ENCODE results near the gene ACAT1.
A peak's percentile ranks its signal among the peaks of the same experiment; 100 is the strongest.
"Not testable (repeated sequence)": the region's sequence is repeated elsewhere in the genome, so short reads cannot be mapped to it uniquely, and the experiment has no call there.

The ACAT1 gene

GRCh38 chr11:108122166-108122628, 830 bp downstream of the ACAT1 start:
- peak overlapping the region; percentile 88 for H3K27ac Mint-ChIP-seq (ENCODE audit: low read depth)
- ATAC-seq (replicated peaks; ENCODE audit: extremely low read depth, poor library complexity, severe bottlenecking) (no peak), DNase-seq (ENCODE audit: low spot score in 2 of 2) (no peak)
- peak overlapping the region; percentile 84 for H3K4me3 Mint-ChIP-seq
- peaks cover 48% of the 10 kb centered on the region for H3K4me1 Mint-ChIP-seq
- peaks cover 4% of the 10 kb centered on the region for H3K36me3 Mint-ChIP-seq (ENCODE audit: insufficient read depth)
- no peaks in the 10 kb centered on the region for H3K27me3 Mint-ChIP-seq
- H3K9me3 Mint-ChIP-seq: no peaks in the 10 kb centered on the region

- H3K36me3 Mint-ChIP-seq (ENCODE audit: insufficient read depth): peaks cover 7% of the 10 kb centered on the region
- peaks cover 62% of the 10 kb centered on the region for H3K4me1 Mint-ChIP-seq
- H3K9me3 Mint-ChIP-seq: no peaks in the 10 kb centered on the region
- ATAC-seq (replicated peaks; ENCODE audit: extremely low read depth, poor library complexity, severe bottlenecking) (no peak), DNase-seq (ENCODE audit: low spot score in 2 of 2) (no peak)
- H3K27me3 Mint-ChIP-seq: no peaks in the 10 kb centered on the region
- no peak overlapping the region for H3K4me3 Mint-ChIP-seq
- H3K27ac Mint-ChIP-seq (ENCODE audit: low read depth): peak overlapping the region; percentile 89
Measured at GRCh38 chr11:108125096-108125495, 3.7 kb downstream of the ACAT1 start.

- Mint-ChIP-seq H3K4me3 (no peak overlapping the region), H3K4me1 (peaks cover 43% of the 10 kb centered on the region), H3K36me3 (ENCODE audit: insufficient read depth) (peaks cover 18% of the 10 kb centered on the region), H3K9me3 (no peaks in the 10 kb centered on the region), H3K27me3 (no peaks in the 10 kb centered on the region), H3K27ac (ENCODE audit: low read depth) (no peak overlapping the region)
- no peak for ATAC-seq (replicated peaks; ENCODE audit: extremely low read depth, poor library complexity, severe bottlenecking)
- no peak for DNase-seq (ENCODE audit: low spot score in 2 of 2)
Measured at GRCh38 chr11:108128772-108129171, 7.4 kb downstream of the ACAT1 start.

GRCh38 chr11:108131993-108132392, 10.6 kb downstream of the ACAT1 start:
- Mint-ChIP-seq H3K27ac (ENCODE audit: low read depth) (no peak overlapping the region), H3K9me3 (no peaks in the 10 kb centered on the region), H3K4me3 (no peak overlapping the region), H3K36me3 (ENCODE audit: insufficient read depth) (peaks cover 34% of the 10 kb centered on the region), H3K4me1 (peaks cover 17% of the 10 kb centered on the region), H3K27me3 (no peaks in the 10 kb centered on the region)
- DNase-seq (ENCODE audit: low spot score in 2 of 2) (no peak), ATAC-seq (replicated peaks; ENCODE audit: extremely low read depth, poor library complexity, severe bottlenecking) (no peak)

- Mint-ChIP-seq H3K36me3 (ENCODE audit: insufficient read depth) (peaks cover 36% of the 10 kb centered on the region), H3K4me1 (peaks cover 14% of the 10 kb centered on the region)
- H3K4me3 Mint-ChIP-seq; H3K9me3 Mint-ChIP-seq; ATAC-seq (replicated peaks; ENCODE audit: extremely low read depth, poor library complexity, severe bottlenecking); H3K27ac Mint-ChIP-seq (ENCODE audit: low read depth); DNase-seq (ENCODE audit: low spot score in 2 of 2); H3K27me3 Mint-ChIP-seq: not testable (repeated sequence)
Measured at GRCh38 chr11:108132993-108133538, 11.7 kb downstream of the ACAT1 start.

GRCh38 chr11:108135845-108136544, 14.6 kb downstream of the ACAT1 start:
- DNase-seq (ENCODE audit: low spot score in 2 of 2) (no peak), ATAC-seq (replicated peaks; ENCODE audit: extremely low read depth, poor library complexity, severe bottlenecking) (no peak)
- peaks cover 5% of the 10 kb centered on the region for H3K4me1 Mint-ChIP-seq
- H3K36me3 Mint-ChIP-seq (ENCODE audit: insufficient read depth): peaks cover 39% of the 10 kb centered on the region
- no peaks in the 10 kb centered on the region for H3K9me3 Mint-ChIP-seq
- peak overlapping the region; percentile 13 for H3K27ac Mint-ChIP-seq (ENCODE audit: low read depth)
- H3K4me3 Mint-ChIP-seq: no peak overlapping the region
- H3K27me3 Mint-ChIP-seq: no peaks in the 10 kb centered on the region

- no peaks in the 10 kb centered on the region for H3K9me3 Mint-ChIP-seq
- H3K36me3 Mint-ChIP-seq (ENCODE audit: insufficient read depth): peaks cover 38% of the 10 kb centered on the region
- H3K4me1 Mint-ChIP-seq: peaks cover 5% of the 10 kb centered on the region
- ATAC-seq (replicated peaks; ENCODE audit: extremely low read depth, poor library complexity, severe bottlenecking): no peak
- H3K27me3 Mint-ChIP-seq: no peaks in the 10 kb centered on the region
- peak overlapping the region; percentile 1 for H3K27ac Mint-ChIP-seq (ENCODE audit: low read depth)
- no peak overlapping the region for H3K4me3 Mint-ChIP-seq
- no peak for DNase-seq (ENCODE audit: low spot score in 2 of 2)
Measured at GRCh38 chr11:108137212-108137611, 15.8 kb downstream of the ACAT1 start.

GRCh38 chr11:108142304-108142703, 20.9 kb downstream of the ACAT1 start:
- DNase-seq (ENCODE audit: low spot score in 2 of 2) (no peak), ATAC-seq (replicated peaks; ENCODE audit: extremely low read depth, poor library complexity, severe bottlenecking) (no peak)
- no peak overlapping the region for H3K27ac Mint-ChIP-seq (ENCODE audit: low read depth)
- H3K4me1 Mint-ChIP-seq: peaks cover 13% of the 10 kb centered on the region
- no peaks in the 10 kb centered on the region for H3K27me3 Mint-ChIP-seq
- no peak overlapping the region for H3K4me3 Mint-ChIP-seq
- no peaks in the 10 kb centered on the region for H3K9me3 Mint-ChIP-seq
- peaks cover 41% of the 10 kb centered on the region for H3K36me3 Mint-ChIP-seq (ENCODE audit: insufficient read depth)

- peak overlapping the region; percentile 68 for H3K27ac Mint-ChIP-seq (ENCODE audit: low read depth)
- no peaks in the 10 kb centered on the region for H3K27me3 Mint-ChIP-seq
- ATAC-seq (replicated peaks; ENCODE audit: extremely low read depth, poor library complexity, severe bottlenecking): no peak
- peaks cover 50% of the 10 kb centered on the region for H3K36me3 Mint-ChIP-seq (ENCODE audit: insufficient read depth)
- peaks cover 12% of the 10 kb centered on the region for H3K4me1 Mint-ChIP-seq
- H3K4me3 Mint-ChIP-seq: no peak overlapping the region
- H3K9me3 Mint-ChIP-seq: no peaks in the 10 kb centered on the region
- no peak for DNase-seq (ENCODE audit: low spot score in 2 of 2)
Measured at GRCh38 chr11:108144615-108145014, 23.2 kb downstream of the ACAT1 start.

- no peaks in the 10 kb centered on the region for H3K27me3 Mint-ChIP-seq
- H3K4me1 Mint-ChIP-seq: peaks cover 12% of the 10 kb centered on the region
- no peak overlapping the region for H3K27ac Mint-ChIP-seq (ENCODE audit: low read depth)
- no peak overlapping the region for H3K4me3 Mint-ChIP-seq
- H3K9me3 Mint-ChIP-seq: no peaks in the 10 kb centered on the region
- H3K36me3 Mint-ChIP-seq (ENCODE audit: insufficient read depth): peaks cover 63% of the 10 kb centered on the region
- DNase-seq (ENCODE audit: low spot score in 2 of 2): no peak
- ATAC-seq (replicated peaks; ENCODE audit: extremely low read depth, poor library complexity, severe bottlenecking): no peak
Measured at GRCh38 chr11:108147150-108147549, 25.8 kb downstream of the ACAT1 start.

- H3K36me3 Mint-ChIP-seq (ENCODE audit: insufficient read depth): peaks cover 69% of the 10 kb centered on the region
- H3K27ac Mint-ChIP-seq (ENCODE audit: low read depth): no peak overlapping the region
- peaks cover 12% of the 10 kb centered on the region for H3K4me1 Mint-ChIP-seq
- no peaks in the 10 kb centered on the region for H3K9me3 Mint-ChIP-seq
- no peaks in the 10 kb centered on the region for H3K27me3 Mint-ChIP-seq
- no peak for ATAC-seq (replicated peaks; ENCODE audit: extremely low read depth, poor library complexity, severe bottlenecking)
- DNase-seq (ENCODE audit: low spot score in 2 of 2): no peak
- H3K4me3 Mint-ChIP-seq: no peak overlapping the region
Measured at GRCh38 chr11:108148556-108148955, 27.2 kb downstream of the ACAT1 start.

- Mint-ChIP-seq H3K9me3 (no peaks in the 10 kb centered on the region), H3K4me1 (peaks cover 5% of the 10 kb centered on the region), H3K27me3 (no peaks in the 10 kb centered on the region), H3K27ac (ENCODE audit: low read depth) (peak overlapping the region; percentile 82), H3K36me3 (ENCODE audit: insufficient read depth) (peaks cover 57% of the 10 kb centered on the region), H3K4me3 (no peak overlapping the region)
- ATAC-seq (replicated peaks; ENCODE audit: extremely low read depth, poor library complexity, severe bottlenecking) (no peak), DNase-seq (ENCODE audit: low spot score in 2 of 2) (no peak)
Measured at GRCh38 chr11:108154591-108154990, 33.2 kb downstream of the ACAT1 start.

- no peaks in the 10 kb centered on the region for H3K4me1 Mint-ChIP-seq
- no peaks in the 10 kb centered on the region for H3K27me3 Mint-ChIP-seq
- no peaks in the 10 kb centered on the region for H3K9me3 Mint-ChIP-seq
- no peak overlapping the region for H3K4me3 Mint-ChIP-seq
- peak overlapping the region; percentile 27 for H3K27ac Mint-ChIP-seq (ENCODE audit: low read depth)
- peaks cover 24% of the 10 kb centered on the region for H3K36me3 Mint-ChIP-seq (ENCODE audit: insufficient read depth)
- ATAC-seq (replicated peaks; ENCODE audit: extremely low read depth, poor library complexity, severe bottlenecking): no peak
- no peak for DNase-seq (ENCODE audit: low spot score in 2 of 2)
Measured at GRCh38 chr11:108160970-108161566, 39.7 kb downstream of the ACAT1 start.

Measured in central memory CD8-positive, alpha-beta T cell (primary cell).